Heart left ventricle (tissue), 16 donors: Measurements from ENCODE around the gene CRNN. TPM values are rescaled to one million over a fixed set of nuclear protein-coding genes. Genes with fewer than 3 reads are reported as not detected.

Experiments
- ATAC-seq, 4 donors: fragments of 200-7000 bp; cut with Tn5 transposase; one replicate each; pipeline ENCODE4 v1.9.1; 2020 to 2022; ENCODE audit warnings: moderate library complexity in 4 of 4, mild to moderate bottlenecking in 3 of 4, moderate number of reproducible peaks in 1 of 4
- DNase-seq, 5 donors: peaks; one replicate each; pipeline ENCODE4 v3.0.0-alpha.2; 2020
- H3K27ac ChIP-seq, 12 donors: fragments of 200-600 bp; sonication (generic) in 4 of 12; one replicate each; pipeline versions ENCODE4 v1.5.0 to v1.8.0; 2016 to 2022; ENCODE audit warnings: mild to moderate bottlenecking in 2 of 12
- H3K27me3 ChIP-seq, 9 donors: fragments of 200-600 bp; sonication (generic) in 2 of 9; one replicate each; pipeline versions ENCODE4 v1.5.1 to v1.8.0; 2016 to 2022; ENCODE audit warnings: mild to moderate bottlenecking in 3 of 9
- H3K36me3 ChIP-seq, 9 donors: fragments of 200-600 bp; sonication (generic) in 2 of 9; one replicate each; pipeline versions ENCODE4 v1.5.0 to v1.8.0; 2018 to 2022; ENCODE audit warnings: mild to moderate bottlenecking in 2 of 9
- H3K4me1 ChIP-seq, 12 donors: fragments of 200-600 bp; sonication (generic) in 4 of 12; one replicate each; pipeline versions ENCODE4 v1.5.0 to v1.8.0; 2016 to 2022; ENCODE audit warnings: mild to moderate bottlenecking in 3 of 12
- H3K4me3 ChIP-seq, 12 donors: fragments of 200-600 bp; sonication (generic) in 4 of 12; one replicate each; pipeline versions ENCODE4 v1.5.0 to v1.8.0; 2017 to 2022; ENCODE audit warnings: mild to moderate bottlenecking in 9 of 12, moderate library complexity in 4 of 12
- H3K9me3 ChIP-seq, 12 donors: fragments of 200-600 bp; sonication (generic) in 4 of 12; one replicate each; pipeline versions ENCODE4 v1.5.0 to v1.8.0; 2016 to 2022; ENCODE audit warnings: mild to moderate bottlenecking in 1 of 12
- POLR2A ChIP-seq, 2 donors: fragments of 450-650 bp; IDR thresholded peaks; one replicate each; pipeline ENCODE4 v1.6.1; 2017; ENCODE audit warnings: antibody characterized with exemption in 2 of 2, mild to moderate bottlenecking in 2 of 2, moderate library complexity in 2 of 2
- WGBS, 4 donors: extraction: QIAGEN DNeasy Blood & Tissue Kit in 2 of 4; methylation state at CpG; one replicate each; pipeline versions ENCODE4 v1.1.5 to v1.1.7; 2013 to 2018; 5-methylcytosine and 5-hydroxymethylcytosine counted together
- intact Hi-C, 10 donors: fragments of 100-400 bp; cut with DNase I; formaldehyde crosslinking; loops; one replicate each; pipeline versions ENCODE4 v1.11.1 to v1.14.2; 2022
- polyA plus RNA-seq, 2 donors: library from polyadenylated mRNA; stranded (reverse); fragments of 200-250 nt; gene quantifications; one replicate each; pipeline ENCODE4 v1.2.3, GENCODE V29; 2013
- total RNA-seq, 9 donors: library from RNA; depleted of rRNA in 2 of 9; stranded (reverse); fragments of >200 nt in 2 of 9; fragmentation: NEBNext Ultra II Directional in 3 of 9; extraction: Animal tissue kit (Norgen Biotek cat#: 25700) in 3 of 9; gene quantifications; one replicate each; pipeline versions ENCODE4 v1.1.0 to v1.2.4, GENCODE V29; 2016 to 2023
- TF ChIP-seq, protein P1 (sequence below), 12 donors: fragments of 200-600 bp; sonication (generic) in 4 of 12; IDR thresholded peaks; one replicate each; pipeline versions ENCODE4 v1.5.0 to v1.8.0; 2018 to 2022; ENCODE audit warnings: antibody characterized with exemption in 12 of 12, mild to moderate bottlenecking in 5 of 12
- donor health status: ischemic (EF 13 %, LVEDD 7.1; RV severe dilation, severe dysfunction).
- donor health status: healthy with polysubstance abuse.
- donor health status: DM: no; HTN: yes; CAD: no.
- donor health status: DM: no; HTN: no; CAD: no.
- donor health status: ischemic (EF 25% LVEDD 6.9; RV normal size, moderate dysfunction).
- donor health status: ischemic (EF 25% LVEDD 5.7; RV mildly dilated, moderate dysfunction).
- donor health status: healthy.
- donor health status: DM: yes; HTN: yes; CAD: no.
- donor health status: ischemic (EF 35%, LVEDD 5.7; RV mildly dilated, moderate dysfunction).
- donor health status: nonischemic (EF 11% LVEDD 7.7; RV severe dilation, severe dysfunction).
- donor health status: DM: yes; HTN: yes; CAD: no.
- donor health status: PGD.
- donor health status: ischemic (EF 29% LVEDD 5.4; RV normal size, mild dysfunction).
- donor health status: nonischemic (EF 23%, LVEDD 6.1; RV moderate dilation, normal function).

The CRNN gene
- total and polyA plus RNA-seq, 11 donors = 0.24 TPM; not detected in 10

DNA sequence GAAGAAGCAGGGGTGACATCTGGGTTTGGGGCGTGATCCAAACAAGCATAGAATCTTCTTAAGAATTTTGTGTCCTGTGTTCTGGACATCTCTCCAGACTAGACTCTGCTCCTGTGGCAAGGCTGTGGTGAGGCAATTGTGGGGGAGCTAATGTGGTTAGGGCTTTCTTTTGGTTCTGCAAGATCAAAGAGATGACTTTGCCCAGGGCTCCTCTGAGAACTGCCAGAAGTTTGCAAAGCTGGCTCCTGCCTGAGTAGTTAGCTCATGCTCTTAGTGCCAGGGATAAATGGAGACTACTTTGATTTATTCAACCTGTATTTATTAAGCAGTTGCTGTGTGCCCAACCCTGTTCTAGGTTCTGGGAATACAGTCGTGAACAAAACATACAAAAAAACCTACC is 34.0 kb upstream of the CRNN start:
- peak overlapping the region in 1 of 12 donors; percentile 64 for H3K27ac ChIP-seq
- no peaks in the 10 kb centered on the region for H3K36me3 ChIP-seq
- no peaks in the 10 kb centered on the region for H3K9me3 ChIP-seq
- peaks cover 0 to 4% (median 0%) of the 10 kb centered on the region in 9 donors for H3K27me3 ChIP-seq
- intact Hi-C loops = no loop called here
- no peak overlapping the region for H3K4me3 ChIP-seq
- TF ChIP-seq, protein P1, sequence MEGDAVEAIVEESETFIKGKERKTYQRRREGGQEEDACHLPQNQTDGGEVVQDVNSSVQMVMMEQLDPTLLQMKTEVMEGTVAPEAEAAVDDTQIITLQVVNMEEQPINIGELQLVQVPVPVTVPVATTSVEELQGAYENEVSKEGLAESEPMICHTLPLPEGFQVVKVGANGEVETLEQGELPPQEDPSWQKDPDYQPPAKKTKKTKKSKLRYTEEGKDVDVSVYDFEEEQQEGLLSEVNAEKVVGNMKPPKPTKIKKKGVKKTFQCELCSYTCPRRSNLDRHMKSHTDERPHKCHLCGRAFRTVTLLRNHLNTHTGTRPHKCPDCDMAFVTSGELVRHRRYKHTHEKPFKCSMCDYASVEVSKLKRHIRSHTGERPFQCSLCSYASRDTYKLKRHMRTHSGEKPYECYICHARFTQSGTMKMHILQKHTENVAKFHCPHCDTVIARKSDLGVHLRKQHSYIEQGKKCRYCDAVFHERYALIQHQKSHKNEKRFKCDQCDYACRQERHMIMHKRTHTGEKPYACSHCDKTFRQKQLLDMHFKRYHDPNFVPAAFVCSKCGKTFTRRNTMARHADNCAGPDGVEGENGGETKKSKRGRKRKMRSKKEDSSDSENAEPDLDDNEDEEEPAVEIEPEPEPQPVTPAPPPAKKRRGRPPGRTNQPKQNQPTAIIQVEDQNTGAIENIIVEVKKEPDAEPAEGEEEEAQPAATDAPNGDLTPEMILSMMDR (IDR thresholded peaks at IDR 0.05) = no peak
- TF ChIP-seq POLR2A (IDR thresholded peaks at IDR 0.05) = no peak
- peaks cover 0 to 11% (median 2%) of the 10 kb centered on the region in 12 donors for H3K4me1 ChIP-seq
- no peak for ATAC-seq
- DNase-seq = no peak
- 52 to 70% (median 58%) methylated on average over 2 of the region's 2 CpGs for WGBS, 4 donors

DNA sequence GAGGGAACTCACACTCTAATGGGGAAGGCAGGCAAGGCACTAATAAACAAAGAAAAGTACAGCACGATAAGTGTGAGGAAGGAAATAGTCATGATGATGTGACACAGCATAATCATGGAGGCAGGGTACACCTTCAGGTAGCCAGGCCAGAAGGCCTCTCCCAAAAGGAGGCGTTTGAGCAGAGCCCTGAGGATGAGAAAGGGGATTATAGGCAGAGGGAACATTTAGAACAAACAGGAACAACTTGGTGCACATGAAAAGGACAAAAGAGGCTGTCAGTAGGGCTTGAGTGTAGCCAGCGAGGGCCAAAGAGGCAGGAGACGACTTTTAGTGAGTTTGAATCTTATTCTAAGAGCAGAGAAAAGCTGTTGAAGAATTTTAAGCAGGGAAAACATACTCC is 33.4 kb upstream of the CRNN start:
- Histone ChIP-seq H3K36me3 (no peaks in the 10 kb centered on the region), H3K9me3 (no peaks in the 10 kb centered on the region), H3K27me3 (peaks cover 0 to 4% (median 0%) of the 10 kb centered on the region in 9 donors), H3K4me3 (no peak overlapping the region), H3K4me1 (peaks cover 0 to 17% (median 5%) of the 10 kb centered on the region in 12 donors), H3K27ac (peak overlapping the region in 1 of 12 donors; percentile 64)
- 50 to 61% (median 53%) methylated on average over 4 of the region's 4 CpGs for WGBS, 4 donors
- ATAC-seq = no peak
- TF ChIP-seq, protein P1 (IDR thresholded peaks at IDR 0.05) = no peak
- no peak for TF ChIP-seq POLR2A (IDR thresholded peaks at IDR 0.05)
- no peak for DNase-seq
- intact Hi-C loops = loop anchor here in 1 of 10 donors (2.0 kb wide), 1 partner anchor 397 kb away; no protein-coding TSS in a partner anchor

DNA sequence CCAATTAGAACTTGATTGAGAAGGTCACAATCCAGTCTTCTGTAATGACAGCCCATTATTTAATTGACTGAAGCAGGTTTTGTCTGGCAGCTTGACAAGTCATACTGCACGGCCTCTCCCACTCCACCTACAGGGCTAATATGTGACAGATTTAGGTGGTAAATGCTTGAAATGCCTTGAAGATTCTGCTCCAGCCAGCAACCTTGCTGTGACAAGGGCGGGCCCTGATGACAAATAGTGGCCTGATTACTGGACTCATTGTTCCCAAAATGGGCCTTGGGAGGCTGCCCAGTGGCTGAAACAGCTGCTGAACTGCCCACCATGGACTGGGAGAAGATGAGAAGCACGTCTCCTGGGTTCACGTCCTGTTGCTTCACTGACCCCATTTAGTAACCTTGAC is 30.0 kb upstream of the CRNN start:
- whole genome bisulfite sequencing, 4 donors = 49 to 66% (median 54%) methylated on average over 4 of the region's 4 CpGs
- peak in 3 of 5 donors; percentile 30 to 54 (median 42) for DNase-seq
- Histone ChIP-seq H3K4me3 (no peak overlapping the region), H3K9me3 (no peaks in the 10 kb centered on the region), H3K27me3 (peaks cover 0 to 4% (median 0%) of the 10 kb centered on the region in 9 donors), H3K36me3 (no peaks in the 10 kb centered on the region), H3K4me1 (peaks cover 0 to 31% (median 11%) of the 10 kb centered on the region in 12 donors), H3K27ac (peak overlapping the region in 2 of 12 donors; percentile 37 to 44)
- peak in 2 of 4 donors; percentile 16 to 32 for ATAC-seq
- intact Hi-C loops = loop anchor here in 6 of 10 donors (5.0 kb wide), 5 partner anchors 252 to 397 kb away; no protein-coding TSS in a partner anchor
- TF ChIP-seq, protein P1 (IDR thresholded peaks at IDR 0.05) = no peak
- no peak for TF ChIP-seq POLR2A (IDR thresholded peaks at IDR 0.05)

DNA sequence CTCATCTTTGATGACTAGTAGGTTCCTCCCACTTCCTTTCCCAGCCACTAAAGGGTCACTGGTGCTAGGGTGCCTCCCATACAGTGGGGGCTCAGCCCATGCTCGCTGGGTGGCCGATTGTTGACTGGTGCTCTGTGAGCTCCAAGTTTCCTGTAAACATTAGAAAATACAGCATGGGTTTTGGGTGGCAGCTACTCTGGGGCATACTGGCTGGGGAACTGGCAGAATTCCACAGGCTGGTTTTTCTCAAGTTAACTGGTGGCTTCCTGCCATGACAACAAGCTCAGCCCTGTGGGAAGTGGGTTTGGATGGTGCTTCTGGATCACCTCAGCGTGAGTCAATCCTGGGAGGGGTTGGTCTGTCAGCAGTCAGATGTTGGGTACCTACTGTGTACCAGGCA is 28.7 kb upstream of the CRNN start:
- H3K4me1 ChIP-seq = peaks cover 0 to 31% (median 11%) of the 10 kb centered on the region in 12 donors
- H3K9me3 ChIP-seq = no peaks in the 10 kb centered on the region
- TF ChIP-seq, protein P1 (IDR thresholded peaks at IDR 0.05) = no peak
- TF ChIP-seq POLR2A (IDR thresholded peaks at IDR 0.05) = no peak
- H3K27me3 ChIP-seq = peaks cover 0 to 4% (median 0%) of the 10 kb centered on the region in 9 donors
- intact Hi-C loops = loop anchor here in 6 of 10 donors (5.0 kb wide), 5 partner anchors 250 to 395 kb away; no protein-coding TSS in a partner anchor
- 17 to 43% (median 32%) methylated on average over 3 of the region's 3 CpGs for WGBS, 4 donors
- peak overlapping the region in 9 of 12 donors; percentile 18 to 57 (median 37) for H3K27ac ChIP-seq
- peak; percentile 33 to 69 (median 63) for ATAC-seq
- H3K4me3 ChIP-seq = no peak overlapping the region
- no peaks in the 10 kb centered on the region for H3K36me3 ChIP-seq
- DNase-seq = peak in 2 of 5 donors; percentile 28
